A549 (cell line): Measurements from ENCODE around the gene TOM1L2. TPM values are rescaled to one million over a fixed set of nuclear protein-coding genes. Genes with fewer than 3 reads are reported as not detected.

Experiments used
- ATAC-seq, 2 experiments: fragments of 200-7000 bp in 1 of 2; fragments of >200 bp in 1 of 2; cut with Nextera tagmentation in 1 of 2; cut with Tn5 transposase in 1 of 2; 3 replicates each; pipeline versions ENCODE4 v1.8.0 to v1.9.1; 2018 to 2020; ENCODE audit warnings: mild to moderate bottlenecking in 1 of 2, moderate library complexity in 1 of 2
- CTCF ChIA-PET: fragments of 300-600 bp; sonication (Branson Sonifier 250); formaldehyde crosslinking; extraction: SDS; loops from one replicate; lab custom pipeline; 2021; ENCODE audit warnings: antibody characterized with exemption, inconsistent platforms; lab: Yijun Ruan, JAX
- POLR2A ChIA-PET: fragments of 350-600 bp; formaldehyde crosslinking; extraction: SDS; loops from one replicate; lab custom pipeline; 2021; ENCODE audit warnings: antibody characterized with exemption, inconsistent platforms; lab: Yijun Ruan, JAX
- DNase-seq, 2 experiments: peaks; one replicate each; pipeline versions ENCODE4 v3.0.0 to v3.0.0-alpha.2; 2011 to 2016; ENCODE audit warnings: low read depth in 1 of 2, low spot score in 1 of 2
- FAIRE-seq: peaks from 2 replicates; lab custom pipeline; 2011; peaks lifted over from hg19 to GRCh38; lab: Jason Lieb, UNC
- H3K27ac ChIP-seq, 2 experiments: fragments of >200 bp; sonication (Bioruptor Twin); formaldehyde crosslinking; 3 replicates each; pipeline ENCODE4 v1.5.1; 2016 to 2017
- H3K4me1 ChIP-seq: fragments of >200 bp; sonication (Bioruptor Twin); formaldehyde crosslinking; 3 replicates; pipeline ENCODE4 v1.6.1; 2016
- H3K4me2 ChIP-seq: fragments of >200 bp; sonication (Bioruptor Twin); formaldehyde crosslinking; 3 replicates; pipeline ENCODE4 v1.6.1; 2016
- H3K4me3 ChIP-seq: fragments of >200 bp; sonication (Bioruptor Twin); formaldehyde crosslinking; 3 replicates; pipeline ENCODE4 v1.5.1; 2016
- H3K9me3 ChIP-seq: fragments of >200 bp; sonication (Bioruptor Twin); formaldehyde crosslinking; 3 replicates; pipeline ENCODE4 v1.6.1; 2016
- CBX8 ChIP-seq: fragments of 200-600 bp; sonication (generic); IDR thresholded peaks from 2 replicates; pipeline ENCODE4 v1.6.1; 2016
- CHD2 ChIP-seq: fragments of 150-350 bp; IDR thresholded peaks from 2 replicates; pipeline ENCODE4 v1.6.1; 2014; ENCODE audit warnings: low read length; ENCODE audit not compliant: partially characterized antibody
- CTCF ChIP-seq: fragments of >200 bp; sonication (Bioruptor Twin); formaldehyde crosslinking; IDR thresholded peaks from 3 replicates; pipeline ENCODE4 v1.5.1; 2016
- ELK1 ChIP-seq: fragments of 150-350 bp; IDR thresholded peaks from 2 replicates; pipeline ENCODE4 v1.6.1; 2014; ENCODE audit warnings: low read depth, mild to moderate bottlenecking, low read length
- EP300 ChIP-seq, 2 experiments: fragments of >200 bp; sonication (Bioruptor Twin); formaldehyde crosslinking; IDR thresholded peaks; 2 replicates in 1 of 2; 3 replicates in 1 of 2; pipeline ENCODE4 v1.6.1; 2016 to 2017
- ESRRA ChIP-seq: fragments of 150-350 bp; IDR thresholded peaks from 2 replicates; pipeline ENCODE4 v1.6.1; 2014; ENCODE audit warnings: mild to moderate bottlenecking, low read length, borderline replicate concordance
- HES2 ChIP-seq: fragments of >200 bp; sonication (Bioruptor Twin); formaldehyde crosslinking; IDR thresholded peaks from 2 replicates; pipeline ENCODE4 v1.6.1; 2016
- HEYL ChIP-seq: fragments of 250-450 bp; sonication (Bioruptor Pico); IDR thresholded peaks from 2 replicates; pipeline ENCODE4 v1.8.0; 2021; ENCODE audit warnings: mild to moderate bottlenecking, moderate library complexity
- HOXA7 ChIP-seq: fragments of 250-450 bp; sonication (Bioruptor Pico); IDR thresholded peaks from 2 replicates; pipeline ENCODE4 v1.5.0; 2020; ENCODE audit warnings: mild to moderate bottlenecking, moderate library complexity
- JUN ChIP-seq, 2 experiments: fragments of >200 bp; sonication (Bioruptor Twin); formaldehyde crosslinking; IDR thresholded peaks; 2 replicates in 1 of 2; 3 replicates in 1 of 2; pipeline ENCODE4 v1.6.1; 2016 to 2017
- MAFK ChIP-seq: fragments of 450-650 bp; IDR thresholded peaks from 2 replicates; pipeline ENCODE4 v1.6.1; 2014; ENCODE audit not compliant: partially characterized antibody
- MAX ChIP-seq: IDR thresholded peaks from 2 replicates; pipeline ENCODE4 v1.6.1; 2012
- MAZ ChIP-seq: fragments of 150-350 bp; IDR thresholded peaks from 2 replicates; pipeline ENCODE4 v1.6.1; 2014; ENCODE audit warnings: antibody characterized with exemption, low read depth, low read length, borderline replicate concordance
- NFE2L2 ChIP-seq: fragments of 150-350 bp; conservative IDR thresholded peaks from 2 replicates; pipeline ENCODE4 v1.6.1; 2014; ENCODE audit warnings: low read length
- POLR2A ChIP-seq: IDR thresholded peaks from 2 replicates; pipeline ENCODE4 v1.6.1; 2012; ENCODE audit warnings: mild to moderate bottlenecking, low read length
- POLR2AphosphoS2 ChIP-seq: conservative IDR thresholded peaks from 2 replicates; pipeline ENCODE4 v1.6.1; 2012; ENCODE audit warnings: low read length, improper control_type of control experiment, inconsistent platforms
- REST ChIP-seq: fragments of 200-600 bp; sonication (generic); IDR thresholded peaks from 2 replicates; pipeline ENCODE4 v1.6.1; 2016; ENCODE audit warnings: antibody characterized with exemption, mild to moderate bottlenecking, moderate library complexity
- RFX5 ChIP-seq: fragments of 450-650 bp; IDR thresholded peaks from 2 replicates; pipeline ENCODE4 v1.7.1; 2014; ENCODE audit warnings: antibody characterized with exemption, mild to moderate bottlenecking, moderate library complexity
- SMC3 ChIP-seq: fragments of >200 bp; sonication (Bioruptor Twin); formaldehyde crosslinking; IDR thresholded peaks from 3 replicates; pipeline ENCODE4 v1.6.1; 2018; ENCODE audit warnings: inconsistent platforms
- SREBF2 ChIP-seq: fragments of 450-650 bp; IDR thresholded peaks from 2 replicates; pipeline ENCODE4 v1.6.1; 2014; ENCODE audit warnings: mild to moderate bottlenecking, moderate library complexity
- USF2 ChIP-seq: fragments of 450-650 bp; IDR thresholded peaks from 2 replicates; pipeline ENCODE4 v1.6.1; 2014; ENCODE audit warnings: antibody characterized with exemption
- WGBS: methylation state at CpG from one replicate; pipeline ENCODE4 v1.1.6; 2017; ENCODE audit errors: missing lambda C conversion rate; 5-methylcytosine and 5-hydroxymethylcytosine counted together
- polyA plus RNA-seq, 4 experiments: library from polyadenylated mRNA; depleted of rRNA in 3 of 4; stranded (reverse); fragments of >200 nt; fragmentation: RNase III in 1 of 4; extraction: RNeasy Plus Mini Kit Qiagen cat#74134 plus additional on column Dnase treatment in 1 of 4; gene quantifications; 2 replicates in 3 of 4; 3 replicates in 1 of 4; pipeline ENCODE4 v1.2.3, GENCODE V29; 2011 to 2017

Gene TOM1L2
- polyA plus RNA-seq, 2 of the 4 experiments (the other 2 are of a cell fraction): 19.2 to 24.7 TPM

- ChIA-PET POLR2A (interaction anchor here (2.7 kb wide), 1 partner anchor 29 kb away, joined by 10 read pairs; the partner anchor contains the start of gene SREBF1), CTCF (interaction anchor here (1.1 to 30.5 kb wide), 10 partner anchors 9 to 227 kb away, joined by 3 to 859 read pairs (median 4); partner anchors contain the start of genes RAI1 and SREBF1)
- no peak overlapping the region for H3K4me3 ChIP-seq
- no peaks in the 10 kb centered on the region for H3K9me3 ChIP-seq
- no peak for TF ChIP-seq NFE2L2
- no peak for TF ChIP-seq CHD2
- no peak; the same call in 1 of the 2 replicates for TF ChIP-seq POLR2AphosphoS2
- TF ChIP-seq RFX5: no peak
- no peak for TF ChIP-seq MAFK
- TF ChIP-seq HEYL (CRISPR knock-in tag): no peak
- TF ChIP-seq CTCF: no peak
- no peak for TF ChIP-seq SMC3
- no peak for FAIRE-seq
- H3K4me2 ChIP-seq: no peak overlapping the region
- H3K27ac ChIP-seq: peak overlapping the region in 1 of 2 experiments; percentile 57; a peak in 3 of 6 replicates
- H3K4me1 ChIP-seq: peaks cover 41% of the 10 kb centered on the region
- DNase-seq: no peak
- 100% methylated on average over 4 of the region's 5 CpGs for WGBS
- ATAC-seq: peak; percentile 4 to 7; a peak in 5 of 6 replicates
These were observed 164.8 kb downstream of the TOM1L2 start for GRCh38 chr17:17807440-17807839.

- DNase-seq (no peak), FAIRE-seq (no peak), ATAC-seq (no peak)
- WGBS: 83% methylated on average over 15 of the region's 17 CpGs
- H3K4me3 ChIP-seq: no peak overlapping the region
- no peak overlapping the region for H3K4me2 ChIP-seq
- peak overlapping the region in 1 of 2 experiments; percentile 57; a peak in 3 of 6 replicates for H3K27ac ChIP-seq
- no peaks in the 10 kb centered on the region for H3K9me3 ChIP-seq
- H3K4me1 ChIP-seq: peaks cover 34% of the 10 kb centered on the region
- ChIA-PET CTCF (interaction anchor here (0.6 to 30.5 kb wide), 10 partner anchors 8 to 227 kb away, joined by 3 to 859 read pairs (median 4); partner anchors contain the start of genes RAI1 and SREBF1), POLR2A (interaction anchor here (2.7 kb wide), 1 partner anchor 30 kb away, joined by 10 read pairs; the partner anchor contains the start of gene SREBF1)
- TF ChIP-seq POLR2A (no peak), HEYL (CRISPR knock-in tag) (no peak), HES2 (no peak), ELK1 (no peak), REST (no peak), HOXA7 (no peak), MAZ (no peak), ESRRA (no peak), CBX8 (no peak), JUN (IDR thresholded peaks at IDR 0.05) (no peak), SREBF2 (no peak), MAX (no peak), SMC3 (no peak), USF2 (no peak), NFE2L2 (no peak), EP300 (IDR thresholded peaks at IDR 0.05) (no peak)
These were observed 165.5 kb downstream of the TOM1L2 start for GRCh38 chr17:17806611-17807274.
